ENCODE results near the gene GALNT6.

Gene GALNT6, protein sequence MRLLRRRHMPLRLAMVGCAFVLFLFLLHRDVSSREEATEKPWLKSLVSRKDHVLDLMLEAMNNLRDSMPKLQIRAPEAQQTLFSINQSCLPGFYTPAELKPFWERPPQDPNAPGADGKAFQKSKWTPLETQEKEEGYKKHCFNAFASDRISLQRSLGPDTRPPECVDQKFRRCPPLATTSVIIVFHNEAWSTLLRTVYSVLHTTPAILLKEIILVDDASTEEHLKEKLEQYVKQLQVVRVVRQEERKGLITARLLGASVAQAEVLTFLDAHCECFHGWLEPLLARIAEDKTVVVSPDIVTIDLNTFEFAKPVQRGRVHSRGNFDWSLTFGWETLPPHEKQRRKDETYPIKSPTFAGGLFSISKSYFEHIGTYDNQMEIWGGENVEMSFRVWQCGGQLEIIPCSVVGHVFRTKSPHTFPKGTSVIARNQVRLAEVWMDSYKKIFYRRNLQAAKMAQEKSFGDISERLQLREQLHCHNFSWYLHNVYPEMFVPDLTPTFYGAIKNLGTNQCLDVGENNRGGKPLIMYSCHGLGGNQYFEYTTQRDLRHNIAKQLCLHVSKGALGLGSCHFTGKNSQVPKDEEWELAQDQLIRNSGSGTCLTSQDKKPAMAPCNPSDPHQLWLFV

DNA sequence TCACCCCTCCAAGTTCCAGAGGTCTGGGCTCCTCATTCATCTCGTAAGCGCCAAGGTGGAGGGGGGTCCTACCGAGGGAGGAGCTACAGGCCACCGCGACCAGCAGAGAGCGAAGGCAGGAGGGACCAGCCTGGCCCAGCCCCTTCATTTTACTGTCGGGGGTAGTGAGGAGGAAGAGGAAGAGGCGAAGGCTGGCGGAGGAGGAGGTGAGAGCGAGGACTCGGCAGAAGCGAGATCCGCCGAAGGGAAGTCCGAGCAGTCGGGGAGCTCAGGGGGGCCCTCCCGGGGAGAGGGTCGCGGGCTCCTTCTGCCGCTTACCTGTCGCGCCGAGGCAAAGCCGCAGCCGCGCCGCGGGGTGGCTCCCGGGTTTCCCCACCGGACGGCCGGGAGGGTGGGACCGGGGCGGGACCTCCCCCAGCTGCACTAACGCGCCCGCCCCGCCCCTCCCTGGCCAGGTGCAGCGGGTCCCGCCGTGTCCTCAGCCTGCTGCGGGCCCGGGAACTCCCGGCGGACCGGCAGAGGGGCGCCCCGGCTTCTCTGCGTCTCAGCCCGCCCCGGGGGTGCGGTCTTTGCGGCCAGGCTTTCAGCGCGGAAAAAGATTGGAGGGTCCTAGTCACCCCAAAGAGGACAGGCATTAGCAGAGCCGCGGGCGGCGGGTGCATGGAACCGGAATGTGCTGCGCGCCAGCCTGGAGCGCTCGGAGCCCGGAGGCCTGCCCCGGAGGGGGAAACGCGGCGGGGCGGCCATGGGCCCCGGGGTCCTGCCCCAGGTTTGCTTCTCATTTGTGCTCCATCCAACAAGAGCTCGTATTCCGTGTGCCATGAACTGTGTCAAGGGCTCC lies at the start of gene GALNT6:
Gene GALNT6 (minus strand): TSS at position 124 of the 841 bp plus-strand sequence. CDS start 11,625 bp downstream, outside the sequence.
- DNase-seq, result peak; percentile 27

DNA sequence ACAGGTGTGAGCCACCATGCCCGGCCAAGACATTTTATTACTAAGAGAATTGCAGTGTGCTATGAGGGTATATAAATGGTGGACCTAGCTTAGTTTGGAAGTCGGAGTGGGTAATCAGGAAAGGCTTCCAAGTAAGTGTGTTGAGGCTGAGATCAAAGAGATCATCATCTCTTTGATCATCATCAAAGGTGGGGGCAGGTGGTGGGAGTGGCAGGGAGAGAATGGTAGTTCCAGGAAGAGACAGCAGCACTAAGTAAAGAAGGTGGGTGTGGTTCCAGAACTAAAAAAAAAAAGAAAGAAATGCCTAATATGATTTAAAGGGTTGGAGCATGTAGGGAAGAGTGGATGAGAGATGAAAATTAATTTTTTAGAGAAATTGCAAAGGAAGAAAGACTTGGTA lies 48.1 kb upstream of the GALNT6 start:
- DNase-seq, result no peak

- no peak for DNase-seq
Observed at GRCh38 chr12:51437431-51437830, 46.2 kb upstream of the GALNT6 start.

DNA sequence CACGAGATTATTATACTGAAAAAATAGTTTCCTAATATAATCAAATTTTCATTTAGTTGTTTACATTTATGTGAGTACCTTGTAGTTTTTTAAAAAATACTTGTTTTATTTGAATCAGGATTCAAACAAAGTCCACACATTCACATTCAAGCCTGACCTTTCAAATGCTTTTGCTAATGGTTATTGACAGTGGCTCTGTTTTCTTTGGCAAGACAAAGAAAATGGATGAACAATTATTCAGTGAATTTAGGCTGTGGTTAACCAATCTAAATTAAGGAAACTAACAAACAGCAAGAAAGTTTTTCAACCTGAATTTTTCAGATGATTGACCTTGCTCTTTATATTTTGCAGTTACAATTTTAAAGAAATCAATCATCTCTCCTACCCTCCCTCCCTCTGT lies 43.1 kb upstream of the GALNT6 start:
- DNase-seq, result no peak

- DNase-seq, result no peak
Observed at GRCh38 chr12:51432921-51433320, 41.7 kb upstream of the GALNT6 start.

DNA sequence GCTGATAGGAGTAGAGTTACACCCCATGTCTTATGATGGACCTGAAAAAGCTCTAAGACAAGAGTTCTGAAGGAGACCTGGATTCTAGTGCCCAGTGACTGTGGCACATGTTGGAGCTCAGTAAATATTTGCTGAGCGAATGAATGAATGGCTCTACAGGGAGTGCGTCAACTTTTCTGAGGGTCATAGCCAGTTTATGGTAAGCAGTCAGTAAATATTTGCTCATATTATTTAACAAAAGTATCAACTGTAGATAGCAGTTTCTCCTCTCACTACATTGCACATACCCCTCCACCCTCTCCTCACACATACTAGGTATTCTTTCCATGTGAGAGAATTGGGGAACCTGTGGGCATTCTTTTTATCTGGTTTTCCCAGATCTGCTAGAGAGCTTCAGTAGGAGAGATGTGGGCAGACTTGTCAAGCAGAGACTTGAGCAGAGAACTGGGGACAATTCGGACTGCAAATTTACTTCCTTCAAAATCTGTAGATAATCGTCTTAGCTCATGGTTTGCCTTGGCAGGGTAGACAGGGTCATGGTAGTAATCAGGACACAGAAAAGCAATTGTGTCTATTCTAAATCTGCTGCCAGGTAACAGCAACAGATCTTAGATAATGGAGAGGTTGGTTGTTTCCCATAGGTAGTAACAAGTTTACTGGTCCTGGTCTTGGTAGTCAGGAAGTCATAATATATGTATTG lies 39.1 kb upstream of the GALNT6 start:
- DNase-seq, result peak; percentile 17

DNA sequence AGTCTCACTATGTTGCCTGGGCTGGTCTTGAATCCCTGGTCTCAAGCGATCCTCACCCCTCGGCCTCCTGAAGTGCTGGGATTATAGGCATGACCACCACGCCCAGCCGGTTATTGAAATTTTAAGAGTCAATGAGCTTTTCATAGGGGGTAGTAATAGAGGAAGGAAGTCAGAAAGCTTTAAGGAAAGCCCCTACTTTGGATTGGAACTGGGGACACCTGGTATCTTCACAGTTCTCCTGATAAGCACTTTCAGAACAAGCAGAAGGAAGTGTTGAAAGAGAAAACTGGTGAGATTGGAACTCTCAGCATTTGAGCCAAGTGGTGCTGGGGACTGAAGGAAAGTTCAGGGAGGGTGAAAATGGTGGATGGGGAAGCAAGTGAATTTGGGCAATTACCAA lies 38.5 kb upstream of the GALNT6 start:
- DNase-seq, result no peak

- no peak for DNase-seq
Observed at GRCh38 chr12:51428256-51428655, 37.0 kb upstream of the GALNT6 start.

GRCh38 chr12:51424662-51425539 lies 33.7 kb upstream of the GALNT6 start, which contains the start of gene SLC4A8:
SLC4A8 (plus strand) TSS chr12:51424831; CDS start chr12:51424988, 157 bp downstream.
- peak; percentile 97 for DNase-seq

DNA sequence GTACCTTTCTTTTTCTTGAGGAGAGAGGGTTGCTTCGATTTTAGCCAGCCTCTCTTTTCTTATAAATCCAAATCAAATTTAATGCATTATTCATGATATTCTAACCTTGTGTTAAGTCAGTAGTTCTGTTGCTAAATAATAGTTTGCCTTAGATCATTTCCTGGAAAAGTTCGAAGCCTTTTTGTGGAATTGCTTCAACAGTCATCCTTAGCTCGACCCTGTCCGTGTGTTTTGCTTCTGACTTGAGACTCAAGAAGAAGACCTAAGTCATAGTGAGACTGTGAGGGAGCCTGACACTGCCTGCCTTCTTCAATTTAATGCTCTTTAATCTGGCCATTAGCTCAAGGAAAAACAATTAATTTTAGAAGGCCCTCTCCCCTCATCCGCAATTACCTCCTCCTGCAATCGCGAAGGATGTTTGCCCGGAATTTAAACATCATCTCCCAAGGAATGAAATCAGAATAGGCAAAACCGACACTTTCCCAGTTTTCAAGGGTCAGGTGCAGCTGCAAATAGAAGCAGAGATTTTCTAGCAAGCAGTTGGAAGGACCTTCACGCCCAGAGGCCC lies 33.0 kb upstream of the GALNT6 start:
- DNase-seq, result no peak

GRCh38 chr12:51421266-51421884 lies 30.2 kb upstream of the GALNT6 start:
- DNase-seq, result peak; percentile 60

- DNase-seq, result peak; percentile 92
Observed at GRCh38 chr12:51419425-51420193, 28.4 kb upstream of the GALNT6 start.

GRCh38 chr12:51417826-51418225 lies 26.6 kb upstream of the GALNT6 start:
- DNase-seq, result no peak

DNA sequence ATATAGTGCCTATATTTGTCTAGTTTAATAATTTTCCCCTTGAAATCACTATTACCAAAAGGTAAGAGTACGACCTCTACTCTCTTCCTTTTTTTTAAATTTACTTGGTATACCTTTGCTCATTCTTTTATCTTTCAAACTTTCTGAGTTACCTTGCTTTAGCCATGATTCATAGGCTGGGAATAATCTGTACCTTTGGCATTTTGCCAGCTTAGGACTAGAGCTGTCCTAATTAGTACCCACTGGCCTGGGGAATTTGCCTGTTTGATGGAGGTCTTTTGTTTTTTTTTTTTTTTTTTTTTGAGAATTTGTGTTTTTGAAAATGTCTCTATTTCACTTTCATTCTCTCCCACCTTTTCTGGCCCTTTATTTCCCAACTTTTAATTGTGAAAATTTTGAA lies 24.7 kb upstream of the GALNT6 start:
- peak; percentile 51 for DNase-seq

DNA sequence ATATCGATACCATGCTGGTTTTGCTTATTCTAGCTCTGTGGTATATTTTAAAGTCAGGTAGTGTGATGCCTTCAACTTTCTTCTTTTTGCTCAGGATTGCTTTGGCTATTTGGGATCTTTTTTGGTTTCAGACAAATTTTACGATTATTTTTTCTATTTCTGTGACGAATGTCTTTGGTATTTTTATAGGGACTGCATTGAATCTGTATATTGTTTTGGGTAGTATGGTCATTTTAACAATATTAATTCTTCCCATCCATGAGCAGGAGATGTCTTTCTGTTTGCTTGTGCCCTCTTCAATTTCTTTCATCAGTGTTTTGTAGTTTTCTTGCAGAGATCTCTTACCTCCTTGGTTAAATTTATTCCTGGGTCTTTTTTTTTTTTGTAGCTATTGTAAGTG lies 22.6 kb upstream of the GALNT6 start:
- DNase-seq, result no peak

DNA sequence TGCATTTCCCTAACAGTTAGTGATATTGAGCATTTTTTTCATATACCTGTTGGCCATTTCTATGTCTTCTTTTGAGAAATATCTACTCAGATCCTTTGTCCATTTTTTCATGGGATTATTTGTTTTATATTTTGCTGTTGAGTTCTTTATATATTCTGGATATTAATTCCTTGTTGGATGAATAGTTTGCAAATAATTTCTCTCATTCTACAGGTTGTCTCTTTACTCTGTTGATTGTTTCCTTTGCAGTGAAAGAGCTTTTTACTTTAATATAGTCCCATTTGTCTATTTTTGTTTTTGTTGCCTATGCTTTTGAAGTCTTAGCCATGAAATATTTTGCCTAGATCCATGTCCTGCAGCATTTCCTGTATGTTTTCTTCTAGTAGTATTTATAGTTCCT lies 21.9 kb upstream of the GALNT6 start:
- no peak for DNase-seq

DNA sequence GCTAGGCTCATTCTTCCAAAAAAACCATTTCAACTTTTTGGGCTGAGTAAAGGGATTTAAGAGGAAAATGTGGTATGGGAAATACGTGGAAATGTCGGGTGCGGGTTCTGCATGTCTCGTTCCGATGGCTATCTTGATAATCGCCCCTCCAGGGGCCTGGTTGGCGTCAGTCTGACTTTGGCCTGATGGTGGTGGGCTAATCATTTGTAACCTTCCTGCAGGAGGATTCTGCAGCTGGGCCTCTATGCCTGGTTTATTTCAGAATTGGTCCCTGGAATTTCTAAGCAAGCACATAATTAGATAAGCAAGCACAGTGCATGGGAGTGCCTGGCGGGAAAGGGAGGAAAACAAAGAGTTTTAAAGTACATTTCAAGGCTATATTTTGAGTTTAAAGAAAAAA lies 18.6 kb upstream of the GALNT6 start:
- no peak for DNase-seq

DNA sequence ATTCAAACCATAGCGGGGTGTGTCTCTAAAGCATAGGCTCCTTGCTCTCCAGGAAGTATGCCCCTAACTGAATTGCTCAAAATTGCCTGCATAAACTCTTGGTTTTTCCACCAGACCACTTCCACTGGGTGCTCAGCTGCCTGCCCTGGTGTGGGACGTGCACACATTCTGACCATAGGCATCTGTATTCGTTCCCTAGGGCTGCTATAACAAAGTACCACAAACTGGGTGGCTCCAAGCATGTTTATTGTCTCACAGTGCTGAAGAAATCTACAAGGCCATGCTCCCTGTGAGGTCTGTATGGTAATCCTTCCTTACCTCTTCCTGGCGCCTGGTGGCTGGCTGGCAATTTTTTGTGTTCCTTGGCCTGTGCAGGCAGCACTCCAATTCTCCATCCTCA lies 16.4 kb upstream of the GALNT6 start:
- no peak for DNase-seq

DNA sequence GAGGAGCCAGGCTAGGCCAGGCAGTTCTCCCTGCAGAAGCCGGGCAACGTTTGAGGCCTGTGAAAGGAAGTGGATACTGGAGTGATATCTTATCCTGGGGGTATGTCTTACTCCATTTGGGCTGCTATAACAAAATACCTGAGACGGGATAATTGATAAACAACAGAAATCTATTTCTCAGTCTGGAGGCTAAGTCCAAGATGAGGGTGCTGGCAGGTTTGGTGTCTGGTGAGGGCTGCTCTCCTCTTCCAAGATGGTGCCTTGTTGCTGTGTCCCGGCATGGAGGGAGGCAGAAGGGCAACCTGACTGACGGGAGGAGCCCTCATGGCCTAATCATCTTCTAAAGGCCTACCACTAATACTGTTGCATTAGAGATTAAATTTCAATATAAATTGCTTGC lies 15.7 kb upstream of the GALNT6 start:
- no peak for DNase-seq

DNA sequence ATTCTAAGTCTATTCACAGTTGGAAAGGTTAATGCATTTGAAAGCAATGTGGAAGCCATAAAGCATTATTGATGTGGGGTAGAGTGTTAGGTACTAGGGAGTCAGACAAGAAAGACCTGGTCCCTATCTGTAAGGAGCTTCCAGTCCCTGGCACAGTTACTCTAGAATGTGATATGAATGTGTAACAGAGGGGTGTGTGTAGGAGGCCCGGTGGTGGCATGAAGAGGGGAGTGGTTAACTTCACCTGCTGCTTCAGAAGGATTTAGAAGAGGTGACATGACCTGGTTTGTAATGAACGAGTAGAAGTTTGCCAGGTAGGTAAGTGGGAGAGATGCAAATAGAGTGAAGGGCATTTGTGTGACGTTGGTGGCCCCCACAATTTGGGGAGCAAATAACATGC lies 15.1 kb upstream of the GALNT6 start:
- DNase-seq, result no peak
